K562 (cell line): Measurements from ENCODE around the gene PCDH7.

ENCODE experiments used
- CTCF ChIP-seq, 3 experiments: IDR thresholded peaks in 2 of 3; conservative IDR thresholded peaks in 1 of 3; 2 replicates each; pipeline ENCODE4 v1.5.1; 2011 to 2012; ENCODE audit warnings: low read length in 3 of 3, mild to moderate bottlenecking in 3 of 3, control low read depth in 2 of 3, improper control_type of control experiment in 1 of 3, inconsistent platforms in 1 of 3, low read depth in 1 of 3, mixed read lengths in 1 of 3, moderate library complexity in 1 of 3; ENCODE audit not compliant: insufficient read depth in 2 of 3
- E2F1 ChIP-seq: sonication (generic); formaldehyde crosslinking; IDR thresholded peaks from 2 replicates; pipeline ENCODE4 v1.8.1; 2023; ENCODE audit warnings: mild to moderate bottlenecking, missing genetic modification reagents, moderate library complexity
- HDAC1 ChIP-seq, 2 experiments: fragments of 450-650 bp; IDR thresholded peaks; 2 replicates each; pipeline ENCODE4 v1.6.1; 2016 to 2017; ENCODE audit warnings: inconsistent platforms in 1 of 2, mild to moderate bottlenecking in 1 of 2, moderate library complexity in 1 of 2
- MAX ChIP-seq: sonication (generic); formaldehyde crosslinking; IDR thresholded peaks from 2 replicates; pipeline ENCODE4 v1.9.0; 2022; ENCODE audit warnings: mild to moderate bottlenecking, missing genetic modification reagents
- POLR2AphosphoS5 ChIP-seq: IDR thresholded peaks from 2 replicates; pipeline ENCODE4 v1.6.1; 2011; ENCODE audit warnings: mild to moderate bottlenecking, low read depth, low read length, moderate library complexity; ENCODE audit not compliant: control insufficient read depth, insufficient read depth
- RAD21 ChIP-seq, 2 experiments: fragments of 250-450 bp in 1 of 2; fragments of 450-650 bp in 1 of 2; sonication (Bioruptor Pico) in 1 of 2; formaldehyde crosslinking in 1 of 2; IDR thresholded peaks in 1 of 2; conservative IDR thresholded peaks in 1 of 2; 2 replicates each; pipeline versions ENCODE4 v1.4.0 to v1.8.0; 2020 to 2022; ENCODE audit warnings: mild to moderate bottlenecking in 2 of 2, moderate library complexity in 1 of 2
- RFX5 ChIP-seq: IDR thresholded peaks from 2 replicates; pipeline ENCODE4 v1.6.1; 2011; ENCODE audit warnings: low read depth, mild to moderate bottlenecking, improper control_type of control experiment, low read length
- ZBED1 ChIP-seq: IDR thresholded peaks from 2 replicates; pipeline ENCODE4 v1.6.1; 2014
- ZNF121 ChIP-seq: sonication (generic); formaldehyde crosslinking; conservative IDR thresholded peaks from 2 replicates; pipeline ENCODE4 v1.8.0; 2022; ENCODE audit warnings: missing genetic modification reagents
- ZNF511 ChIP-seq: sonication (generic); formaldehyde crosslinking; IDR thresholded peaks from 2 replicates; pipeline ENCODE4 v1.8.0; 2022; ENCODE audit warnings: mild to moderate bottlenecking, missing genetic modification reagents
- ZSCAN29 ChIP-seq: fragments of 450-650 bp; IDR thresholded peaks from 2 replicates; pipeline ENCODE4 v1.6.1; 2017

GRCh38 chr4:30765022-30765421 is 44.9 kb downstream of the PCDH7 start:
- TF ChIP-seq HDAC1 (IDR thresholded peaks at IDR 0.05) (no peak), RFX5 (no peak), CTCF (IDR thresholded peaks at IDR 0.05 in 2 of 3, conservative IDR thresholded peaks at IDR 0.05 in 1 of 3; ENCODE audit: insufficient read depth in 2 of 3, low read depth in 1 of 3, low read length in 3 of 3) (no peak), E2F1 (CRISPR knock-in tag) (no peak), ZBED1 (no peak), POLR2AphosphoS5 (no peak), RAD21 (CRISPR knock-in tag; conservative IDR thresholded peaks at IDR 0.05 in 1 of 2, IDR thresholded peaks at IDR 0.05 in 1 of 2) (no peak), ZSCAN29 (no peak), ZNF511 (CRISPR knock-in tag) (no peak), MAX (CRISPR knock-in tag) (no peak), ZNF121 (CRISPR knock-in tag) (no peak)
